Measurements from ENCODE around the gene SH3PXD2B. TPM values are rescaled to one million over a fixed set of nuclear protein-coding genes. Genes with fewer than 3 reads are reported as not detected.

Gene SH3PXD2B
- total and polyA plus RNA-seq, 2 of the 4 experiments (the other 2 are of a cell fraction), result 8.2 to 14.4 TPM

DNA sequence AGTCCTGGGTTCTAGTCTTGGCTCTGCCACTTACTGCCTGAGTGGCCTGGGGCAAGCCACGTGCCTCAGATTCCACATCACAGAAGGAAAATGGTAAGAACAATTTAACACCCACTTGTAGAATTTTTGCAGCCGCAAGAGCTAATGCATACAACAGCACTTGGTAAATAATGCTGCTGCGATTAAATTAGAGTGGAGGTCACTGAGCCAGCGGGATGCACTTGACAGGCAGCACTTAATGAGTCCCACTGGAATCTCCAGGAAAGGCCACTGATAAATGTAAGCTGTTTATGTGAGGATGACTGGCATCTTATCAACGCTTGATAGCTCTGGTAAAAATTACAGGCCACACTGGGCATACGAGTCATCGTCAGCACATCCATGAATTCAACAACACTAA, 111.4 kb downstream of the SH3PXD2B start:
- H3K9me3 ChIP-seq (ENCODE audit: control insufficient read depth, insufficient read depth, low read length), result no peaks in the 10 kb centered on the region
- no peak overlapping the region for H4K91ac ChIP-seq (ENCODE audit: insufficient read depth, low read depth, low read length)
- H3K27me3 ChIP-seq (ENCODE audit: control insufficient read depth, insufficient read depth, low read length), result no peaks in the 10 kb centered on the region
- no peak overlapping the region for H3K4ac ChIP-seq (ENCODE audit: low read depth, low read length)
- no peak overlapping the region for H2AK5ac ChIP-seq (ENCODE audit: low read depth, low read length)
- peaks cover 10% of the 10 kb centered on the region for H4K20me1 ChIP-seq (ENCODE audit: insufficient read depth, low read length)
- no peak overlapping the region for H2AFZ ChIP-seq (replicated peaks; ENCODE audit: low read length, poor library complexity)
- DNase-seq, result no peak
- no peak overlapping the region for H2AK9ac ChIP-seq (replicated peaks; ENCODE audit: low read depth, low read length, poor library complexity)
- no peak overlapping the region for H4K8ac ChIP-seq (ENCODE audit: low read depth in 2 of 2, low read length in 2 of 2)
- no peak overlapping the region for H3K14ac ChIP-seq (replicated peaks; ENCODE audit: low read depth, low read length)
- peaks cover 8% of the 10 kb centered on the region; the same call in 1 of the 2 replicates for H3K4me1 ChIP-seq (ENCODE audit: control insufficient read depth, insufficient read depth, low read length)
- no peak overlapping the region for H3K4me2 ChIP-seq (ENCODE audit: low read depth, low read length)
- no TSS peak for BruUV-seq (replicated peaks)
- intact Hi-C loops (cut with micrococcal nuclease), result no loop called here
- no peak overlapping the region for H3K4me3 ChIP-seq (ENCODE audit: insufficient read depth, low read depth, low read length)
- TF ChIP-seq, protein P1, sequence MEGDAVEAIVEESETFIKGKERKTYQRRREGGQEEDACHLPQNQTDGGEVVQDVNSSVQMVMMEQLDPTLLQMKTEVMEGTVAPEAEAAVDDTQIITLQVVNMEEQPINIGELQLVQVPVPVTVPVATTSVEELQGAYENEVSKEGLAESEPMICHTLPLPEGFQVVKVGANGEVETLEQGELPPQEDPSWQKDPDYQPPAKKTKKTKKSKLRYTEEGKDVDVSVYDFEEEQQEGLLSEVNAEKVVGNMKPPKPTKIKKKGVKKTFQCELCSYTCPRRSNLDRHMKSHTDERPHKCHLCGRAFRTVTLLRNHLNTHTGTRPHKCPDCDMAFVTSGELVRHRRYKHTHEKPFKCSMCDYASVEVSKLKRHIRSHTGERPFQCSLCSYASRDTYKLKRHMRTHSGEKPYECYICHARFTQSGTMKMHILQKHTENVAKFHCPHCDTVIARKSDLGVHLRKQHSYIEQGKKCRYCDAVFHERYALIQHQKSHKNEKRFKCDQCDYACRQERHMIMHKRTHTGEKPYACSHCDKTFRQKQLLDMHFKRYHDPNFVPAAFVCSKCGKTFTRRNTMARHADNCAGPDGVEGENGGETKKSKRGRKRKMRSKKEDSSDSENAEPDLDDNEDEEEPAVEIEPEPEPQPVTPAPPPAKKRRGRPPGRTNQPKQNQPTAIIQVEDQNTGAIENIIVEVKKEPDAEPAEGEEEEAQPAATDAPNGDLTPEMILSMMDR (conservative IDR thresholded peaks at IDR 0.05; ENCODE audit: low read depth, low read length), result no peak
- TF ChIP-seq RAD21 (IDR thresholded peaks at IDR 0.05; ENCODE audit: low read length), result no peak
- no peak for TF ChIP-seq CHD1 (IDR thresholded peaks at IDR 0.05; ENCODE audit: low read depth, low read length)
- TF ChIP-seq FOS (IDR thresholded peaks at IDR 0.05; ENCODE audit: low read depth, low read length), result no peak
- TF ChIP-seq RFX5 (IDR thresholded peaks at IDR 0.05; ENCODE audit: low read depth, low read length), result no peak
- TF ChIP-seq, protein P2, sequence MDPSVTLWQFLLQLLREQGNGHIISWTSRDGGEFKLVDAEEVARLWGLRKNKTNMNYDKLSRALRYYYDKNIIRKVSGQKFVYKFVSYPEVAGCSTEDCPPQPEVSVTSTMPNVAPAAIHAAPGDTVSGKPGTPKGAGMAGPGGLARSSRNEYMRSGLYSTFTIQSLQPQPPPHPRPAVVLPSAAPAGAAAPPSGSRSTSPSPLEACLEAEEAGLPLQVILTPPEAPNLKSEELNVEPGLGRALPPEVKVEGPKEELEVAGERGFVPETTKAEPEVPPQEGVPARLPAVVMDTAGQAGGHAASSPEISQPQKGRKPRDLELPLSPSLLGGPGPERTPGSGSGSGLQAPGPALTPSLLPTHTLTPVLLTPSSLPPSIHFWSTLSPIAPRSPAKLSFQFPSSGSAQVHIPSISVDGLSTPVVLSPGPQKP (IDR thresholded peaks at IDR 0.05; ENCODE audit: borderline replicate concordance, low read depth, low read length), result no peak
- TF ChIP-seq MAFK (IDR thresholded peaks at IDR 0.05; ENCODE audit: low read depth, low read length), result no peak
- TF ChIP-seq BHLHE40 (IDR thresholded peaks at IDR 0.05; ENCODE audit: low read depth, low read length), result no peak
- TF ChIP-seq NFE2L2 (IDR thresholded peaks at IDR 0.05; ENCODE audit: low read depth, low read length), result no peak
- no peak for TF ChIP-seq MAZ (IDR thresholded peaks at IDR 0.05; ENCODE audit: borderline replicate concordance, low read depth, low read length)
- no peak for TF ChIP-seq MXI1 (IDR thresholded peaks at IDR 0.05; ENCODE audit: borderline replicate concordance, low read depth, low read length)
- no peak for TF ChIP-seq SMC3 (IDR thresholded peaks at IDR 0.05; ENCODE audit: low read depth, low read length)
- TF ChIP-seq RCOR1 (IDR thresholded peaks at IDR 0.05; ENCODE audit: insufficient replicate concordance, low read length), result no peak
- TF ChIP-seq, protein P3, sequence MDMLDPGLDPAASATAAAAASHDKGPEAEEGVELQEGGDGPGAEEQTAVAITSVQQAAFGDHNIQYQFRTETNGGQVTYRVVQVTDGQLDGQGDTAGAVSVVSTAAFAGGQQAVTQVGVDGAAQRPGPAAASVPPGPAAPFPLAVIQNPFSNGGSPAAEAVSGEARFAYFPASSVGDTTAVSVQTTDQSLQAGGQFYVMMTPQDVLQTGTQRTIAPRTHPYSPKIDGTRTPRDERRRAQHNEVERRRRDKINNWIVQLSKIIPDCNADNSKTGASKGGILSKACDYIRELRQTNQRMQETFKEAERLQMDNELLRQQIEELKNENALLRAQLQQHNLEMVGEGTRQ (IDR thresholded peaks at IDR 0.05; ENCODE audit: low read depth, low read length), result no peak
- dilution Hi-C loops (cut with HindIII; ENCODE audit: low sequenced_read_pairs, unreplicated experiment), result no loop called here
- H4K5ac ChIP-seq (ENCODE audit: low read depth, low read length), result no peak overlapping the region
- POLR2A ChIA-PET (ENCODE audit: unreplicated experiment), result no interaction called here
- H2BK20ac ChIP-seq (ENCODE audit: low read depth, low read length), result no peak overlapping the region
- H2BK120ac ChIP-seq (ENCODE audit: low read depth, low read length), result no peak overlapping the region
- 0 out of 4 replicates have a peak, but pooled peaks cover 0 to 4% of the 10 kb centered on the region in 2 experiments for H3K79me1 ChIP-seq (ENCODE audit: low read depth in 1 of 2, low read length in 2 of 2)
- no peak overlapping the region for H3K9ac ChIP-seq (ENCODE audit: low read depth, low read length)
- peaks cover 67% of the 10 kb centered on the region for H3K36me3 ChIP-seq (ENCODE audit: control insufficient read depth, insufficient read depth, low read length)
- 40% methylated on average over 1 of the region's 7 CpGs; no CpG with 5 or more reads in 1 of the 2 experiments for WGBS, 2 experiments (ENCODE audit: extremely low coverage in 2 of 2, insufficient read length in 1 of 2)
- no peak for ATAC-seq (ENCODE audit: low read depth)
- H2BK15ac ChIP-seq (ENCODE audit: low read depth, low read length), result no peak overlapping the region
- H2BK5ac ChIP-seq (ENCODE audit: low read depth, low read length, poor library complexity, severe bottlenecking), result no peak overlapping the region
- H3K56ac ChIP-seq (ENCODE audit: extremely low read depth, insufficient read depth, low read length), result no peak overlapping the region
- H3K23ac ChIP-seq (ENCODE audit: low read depth, low read length), result no peak overlapping the region
- H3K9me1 ChIP-seq (ENCODE audit: insufficient read depth, low read length), result peaks cover 16% of the 10 kb centered on the region
- in situ Hi-C loops (cut with MboI; ENCODE audit: low sequenced_read_pairs), result no loop called here
- CTCF ChIA-PET, result no interaction called here
- H3K27ac ChIP-seq (ENCODE audit: insufficient read depth, low read length), result no peak overlapping the region
- H3K18ac ChIP-seq (ENCODE audit: low read depth, low read length), result no peak overlapping the region

Data from IMR-90 (cell line).